ENCODE data around the gene LMOD1. TPM values are rescaled to one million over a fixed set of nuclear protein-coding genes. Genes with fewer than 3 reads are reported as not detected.
"Not testable (repeated sequence)": the region's sequence is repeated elsewhere in the genome, so short reads cannot be mapped to it uniquely, and the experiment has no call there.

LMOD1 gene
- 48.7 TPM for polyA plus RNA-seq (ENCODE audit: insufficient read length)

- DNase-seq (ENCODE audit: low read depth): peak; percentile 26
Observed at GRCh38 chr1:201946224-201946908, at the start of gene LMOD1. Gene LMOD1, minus strand, starts transcription at chr1:201946548. Its CDS starts 208 bp downstream, at chr1:201946340.

DNA sequence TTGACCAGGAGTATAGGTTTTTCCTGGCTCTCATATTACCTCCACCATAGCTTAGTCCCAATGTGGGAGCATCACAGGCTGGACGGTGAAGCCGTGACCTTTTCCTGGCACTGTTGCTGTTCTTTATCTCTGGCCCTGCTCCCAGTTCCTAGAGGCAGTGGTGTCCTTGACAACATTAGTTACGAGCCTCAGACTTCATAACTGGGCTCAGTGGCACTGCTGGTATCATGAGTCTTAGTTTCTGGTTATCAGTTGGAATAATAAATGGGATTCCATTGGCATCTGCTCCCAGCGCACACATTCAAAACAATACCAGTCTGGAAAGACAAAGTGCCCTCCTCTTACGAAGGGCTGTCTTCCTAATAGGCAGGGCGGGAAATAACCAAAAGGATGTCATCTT, 44.1 kb upstream of the LMOD1 start:
- no peak for DNase-seq (ENCODE audit: low read depth)

- DNase-seq (ENCODE audit: low read depth): no peak
Observed at GRCh38 chr1:201989354-201990128, 43.2 kb upstream of the LMOD1 start.

DNA sequence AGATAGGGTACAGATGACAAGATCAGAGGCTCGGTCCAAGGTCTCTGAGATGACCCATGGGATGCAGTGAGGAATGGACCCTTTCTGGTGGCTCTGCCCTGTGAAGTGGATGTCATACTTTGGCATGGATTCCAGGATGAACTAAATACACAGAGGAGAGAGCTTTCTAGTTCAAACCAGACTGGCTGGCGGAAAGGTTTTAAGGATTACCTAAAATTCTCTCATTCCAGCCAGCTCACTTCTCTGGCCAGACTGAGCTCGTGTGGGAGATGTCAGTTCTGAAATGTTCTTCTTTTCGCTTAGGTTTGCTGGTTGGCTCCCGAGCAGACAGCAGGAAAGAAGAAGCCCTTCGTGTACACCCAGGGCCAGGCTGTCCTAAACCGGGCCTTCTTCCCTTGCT, 42.3 kb upstream of the LMOD1 start:
- no peak for DNase-seq (ENCODE audit: low read depth)

DNA sequence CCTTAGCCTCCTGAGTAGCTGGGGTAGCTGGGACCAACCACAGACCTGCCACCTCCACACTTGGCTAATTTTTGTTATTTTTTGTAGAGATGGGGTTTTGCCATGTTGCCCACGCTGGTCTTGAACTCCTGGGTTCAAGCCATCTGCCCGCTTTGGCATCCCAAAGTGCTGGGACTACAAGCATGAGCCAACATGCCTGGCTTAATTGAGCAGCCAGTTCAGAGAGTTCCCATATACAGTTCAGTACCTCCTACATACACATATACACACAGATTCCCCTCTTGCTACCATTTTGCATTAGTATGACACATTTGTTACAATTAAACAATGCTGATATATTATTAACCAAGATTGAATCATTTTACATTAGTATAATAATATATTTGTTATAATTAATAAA, 39.0 kb upstream of the LMOD1 start:
- no peak for DNase-seq (ENCODE audit: low read depth)

DNA sequence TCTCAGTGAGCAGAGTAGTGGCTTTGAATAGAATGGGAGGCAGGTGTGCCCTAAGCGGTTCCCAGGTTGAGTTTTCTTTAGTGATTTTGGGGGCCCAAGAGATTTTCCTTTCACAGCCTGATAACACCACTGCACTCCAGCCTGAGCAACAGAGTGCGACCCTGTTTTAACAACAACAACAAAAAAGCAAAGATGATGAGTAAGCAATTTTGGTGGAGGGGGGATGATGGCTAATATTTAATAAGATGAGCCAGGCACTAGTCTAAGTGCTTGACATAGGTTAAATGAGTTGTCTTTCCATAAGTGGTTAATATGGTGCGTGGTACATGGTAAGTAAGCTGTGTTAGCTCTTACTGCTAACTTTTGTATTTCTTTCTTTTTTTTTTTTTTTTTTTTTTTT, 38.1 kb upstream of the LMOD1 start:
- DNase-seq (ENCODE audit: low read depth): no peak

DNA sequence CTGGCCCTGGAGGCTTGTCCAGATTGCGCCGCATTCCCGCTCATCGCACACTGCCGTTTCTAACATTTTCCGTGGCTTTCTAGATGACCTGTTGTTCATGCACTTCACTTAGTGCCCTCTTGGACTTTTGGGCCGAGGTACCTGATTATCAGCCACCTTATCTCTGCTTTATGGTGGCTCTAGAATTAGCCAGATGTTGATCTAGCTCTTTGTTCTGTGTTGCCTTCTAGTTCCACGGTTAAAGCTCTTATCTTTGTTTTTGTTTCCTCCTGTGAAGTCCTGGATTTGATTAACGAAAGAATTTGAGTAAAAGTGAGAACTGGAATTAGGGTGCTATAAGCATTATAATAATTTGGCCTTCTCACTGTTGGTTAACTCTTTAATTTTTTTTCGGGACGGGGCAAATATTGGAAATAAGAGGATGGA, 37.0 kb upstream of the LMOD1 start:
- DNase-seq (ENCODE audit: low read depth): no peak

GRCh38 chr1:201982623-201983379, 36.5 kb upstream of the LMOD1 start, which contains the start of gene RNPEP:
Gene RNPEP, plus strand, starts transcription at chr1:201982648. Its CDS starts 19 bp downstream, at chr1:201982667.
- peak; percentile 41 for DNase-seq (ENCODE audit: low read depth)

DNA sequence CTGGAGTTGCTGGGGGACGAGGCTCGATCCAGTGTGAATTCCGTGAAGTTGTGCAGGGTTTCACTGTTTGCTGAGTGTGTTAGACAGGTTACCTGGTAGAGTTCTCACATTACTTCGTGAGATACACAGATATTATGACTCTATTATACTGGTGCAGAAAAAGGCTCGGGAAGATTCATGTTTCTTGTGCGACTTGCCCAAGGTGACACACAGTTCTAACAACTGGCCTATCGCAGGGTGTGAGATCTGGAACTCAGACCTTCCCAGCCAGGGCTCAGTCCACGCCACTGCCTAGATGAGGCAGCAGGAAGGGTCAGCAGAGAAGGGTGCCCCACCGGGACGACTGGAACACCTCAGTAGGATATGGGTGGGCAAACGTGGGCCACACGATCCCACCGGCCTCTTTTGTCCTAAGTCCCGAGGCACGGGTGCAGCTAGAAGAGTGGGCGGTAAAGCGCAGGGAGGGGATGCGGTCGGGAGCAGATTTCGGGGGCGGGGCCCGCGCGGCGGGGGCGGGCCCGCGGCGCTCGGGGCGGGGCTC, 35.8 kb upstream of the LMOD1 start:
- no peak for DNase-seq (ENCODE audit: low read depth)

DNA sequence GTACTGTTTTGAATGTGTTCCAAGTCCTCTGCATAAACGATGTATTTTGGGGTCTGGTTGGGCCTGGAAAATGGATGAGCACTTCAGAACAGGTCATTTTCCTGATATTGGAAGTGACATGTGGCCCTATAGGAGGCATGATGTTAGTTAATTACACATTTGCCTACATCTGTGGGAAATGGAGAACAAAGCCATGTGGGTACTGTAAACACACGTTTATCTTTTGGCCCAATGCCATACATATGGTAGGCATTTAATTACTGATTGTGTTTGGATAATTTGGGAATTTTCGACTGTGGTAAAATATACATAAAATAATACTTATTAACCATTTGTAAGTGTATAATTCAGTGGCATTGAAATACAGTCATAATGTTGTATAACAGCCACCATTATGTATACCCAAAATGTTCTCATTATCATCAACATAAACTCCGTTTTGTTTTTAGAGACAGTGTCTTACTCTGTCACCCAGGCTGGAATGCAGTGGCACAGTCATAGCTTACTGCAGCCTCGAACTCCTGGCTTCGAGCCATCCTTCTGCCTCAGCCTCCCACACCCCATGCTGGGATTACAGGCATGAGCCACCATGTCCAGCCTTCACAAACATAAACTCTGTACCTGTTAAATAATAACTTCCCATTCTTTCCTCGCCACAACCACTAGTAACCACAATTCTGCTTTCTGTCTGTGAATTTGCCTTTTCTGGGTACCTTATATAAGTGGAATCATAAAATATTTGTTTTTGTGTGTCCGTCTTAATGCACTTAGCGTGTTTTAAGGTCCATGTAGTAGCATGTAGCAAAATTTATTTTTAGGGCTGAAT, 24.2 kb upstream of the LMOD1 start:
- no peak for DNase-seq (ENCODE audit: low read depth)

DNA sequence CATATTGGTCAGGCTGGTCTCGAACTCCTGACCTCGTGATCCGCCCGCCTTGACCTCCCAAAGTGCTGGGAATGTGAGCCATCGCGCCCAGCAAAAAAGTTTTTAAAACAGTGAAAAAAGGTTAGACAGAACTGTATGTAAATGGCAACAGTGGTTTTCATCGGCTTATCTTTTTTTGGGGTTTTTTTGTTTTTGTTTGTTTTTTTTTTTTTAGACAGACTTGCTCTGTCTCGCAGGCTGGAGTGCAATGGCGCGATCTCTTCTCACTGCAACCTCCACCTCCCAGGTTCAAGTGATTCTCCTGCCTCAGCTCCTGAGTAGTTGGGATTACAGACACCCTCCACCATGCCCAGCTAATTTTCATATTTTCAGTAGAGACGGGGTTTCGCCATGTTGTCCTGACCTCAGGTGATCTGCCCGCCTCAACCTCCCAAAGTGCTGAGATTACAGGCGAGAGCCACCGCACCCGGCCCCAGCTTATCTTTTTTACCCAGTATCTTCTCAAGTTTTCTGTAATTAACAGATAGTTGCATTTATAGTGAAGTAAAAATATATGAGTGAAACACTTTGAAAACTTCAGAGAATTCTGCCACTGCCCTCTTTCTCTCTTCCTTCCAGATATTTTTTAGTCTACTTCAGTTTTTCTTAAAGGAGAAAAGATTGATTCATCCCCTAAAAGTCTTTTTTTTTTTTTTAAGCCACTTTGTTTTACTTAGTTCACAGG, 22.0 kb upstream of the LMOD1 start:
- DNase-seq (ENCODE audit: low read depth): no peak

DNA sequence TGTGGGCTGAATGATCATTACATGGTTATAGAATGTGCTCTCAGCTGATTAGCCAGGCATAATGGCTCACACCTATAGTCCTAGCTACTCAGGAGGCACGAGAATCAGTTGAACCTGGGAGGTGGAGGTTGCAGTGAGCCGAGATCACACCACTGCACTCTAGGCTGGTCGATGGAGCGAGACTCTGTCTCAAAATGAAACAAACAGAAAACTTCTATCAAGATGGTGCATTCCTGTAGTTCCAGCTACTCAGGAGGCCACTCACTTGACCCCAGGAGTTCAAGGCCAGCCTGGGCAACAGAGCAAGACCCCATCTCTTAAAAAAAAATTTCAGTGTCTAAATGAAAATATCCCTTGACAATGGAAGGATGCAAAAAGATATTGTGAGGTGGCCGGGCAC, 19.8 kb upstream of the LMOD1 start:
- DNase-seq (ENCODE audit: low read depth): no peak

GRCh38 chr1:201964261-201964660, 17.9 kb upstream of the LMOD1 start:
- DNase-seq (ENCODE audit: low read depth): no peak

- not testable (repeated sequence) for DNase-seq (ENCODE audit: low read depth)
Observed at GRCh38 chr1:201962382-201962781, 16.0 kb upstream of the LMOD1 start.

- DNase-seq (ENCODE audit: low read depth): no peak
Observed at GRCh38 chr1:201958348-201958747, 12.0 kb upstream of the LMOD1 start.

DNA sequence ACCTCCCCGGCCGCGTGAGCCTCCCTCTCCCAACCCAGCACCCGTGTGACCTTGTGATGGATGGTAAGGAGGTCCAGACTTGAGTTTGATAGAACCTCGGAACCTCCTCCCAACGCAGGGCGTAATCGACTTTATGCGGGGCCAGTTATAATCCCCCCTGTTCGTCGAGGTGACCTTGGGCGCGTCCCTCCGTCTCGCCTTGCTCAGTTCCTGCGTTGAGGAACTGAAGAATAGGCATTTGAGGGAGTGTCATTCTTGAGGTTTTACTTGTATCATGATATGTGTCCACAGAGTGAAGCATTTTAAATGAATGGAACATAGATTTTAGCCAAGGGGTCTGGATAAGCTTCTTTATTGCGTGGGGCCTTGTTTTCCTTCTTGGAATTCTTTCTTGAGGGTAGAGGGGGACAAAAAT, 9.4 kb upstream of the LMOD1 start:
- no peak for DNase-seq (ENCODE audit: low read depth)

- DNase-seq (ENCODE audit: low read depth): peak; percentile 96
Observed at GRCh38 chr1:201955009-201955728, 8.8 kb upstream of the LMOD1 start, which contains the start of gene TIMM17A. Gene TIMM17A, plus strand, starts transcription at chr1:201955503. Its CDS starts 24 bp downstream, at chr1:201955527.

DNA sequence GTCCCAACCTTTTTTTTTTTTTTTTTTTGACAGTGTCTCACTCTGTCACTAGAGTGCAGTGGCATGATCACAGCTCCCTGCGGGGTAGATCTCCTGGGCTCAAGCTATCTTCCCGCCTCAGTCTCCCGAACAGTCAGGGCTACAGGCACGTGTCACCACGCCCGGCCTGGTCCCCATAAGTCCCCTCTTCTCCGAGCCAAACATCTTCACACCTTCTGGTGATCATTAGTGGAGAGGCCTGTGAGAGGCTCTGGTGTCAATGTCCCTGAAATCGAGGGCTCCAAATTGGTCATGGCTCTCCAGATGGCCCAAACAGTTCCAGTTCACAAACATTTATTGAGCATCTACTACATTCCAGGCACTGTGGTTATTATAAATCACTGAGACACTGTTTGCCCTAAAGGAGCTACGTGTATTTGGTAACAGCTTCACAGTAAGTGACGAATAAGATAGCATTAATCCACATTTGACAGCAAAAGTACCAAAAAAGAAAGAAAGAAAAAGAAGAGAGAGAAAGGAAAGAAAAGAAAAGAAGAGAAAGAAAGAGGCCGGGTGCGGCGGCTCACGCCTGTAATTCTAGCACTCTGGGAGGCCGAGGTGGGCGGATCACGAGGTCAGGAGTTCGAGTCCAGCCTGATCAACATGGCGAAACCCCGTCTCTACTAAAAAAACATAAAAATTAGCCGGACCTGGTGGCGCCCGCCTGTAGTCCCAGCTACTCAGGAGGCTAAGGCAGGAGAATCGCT, 8.1 kb upstream of the LMOD1 start:
- DNase-seq (ENCODE audit: low read depth): no peak

- DNase-seq (ENCODE audit: low read depth): no peak
Observed at GRCh38 chr1:201949491-201949890, 3.1 kb upstream of the LMOD1 start.
